Measurements from ENCODE around the gene PSIP1.

- TF ChIP-seq, protein P1, sequence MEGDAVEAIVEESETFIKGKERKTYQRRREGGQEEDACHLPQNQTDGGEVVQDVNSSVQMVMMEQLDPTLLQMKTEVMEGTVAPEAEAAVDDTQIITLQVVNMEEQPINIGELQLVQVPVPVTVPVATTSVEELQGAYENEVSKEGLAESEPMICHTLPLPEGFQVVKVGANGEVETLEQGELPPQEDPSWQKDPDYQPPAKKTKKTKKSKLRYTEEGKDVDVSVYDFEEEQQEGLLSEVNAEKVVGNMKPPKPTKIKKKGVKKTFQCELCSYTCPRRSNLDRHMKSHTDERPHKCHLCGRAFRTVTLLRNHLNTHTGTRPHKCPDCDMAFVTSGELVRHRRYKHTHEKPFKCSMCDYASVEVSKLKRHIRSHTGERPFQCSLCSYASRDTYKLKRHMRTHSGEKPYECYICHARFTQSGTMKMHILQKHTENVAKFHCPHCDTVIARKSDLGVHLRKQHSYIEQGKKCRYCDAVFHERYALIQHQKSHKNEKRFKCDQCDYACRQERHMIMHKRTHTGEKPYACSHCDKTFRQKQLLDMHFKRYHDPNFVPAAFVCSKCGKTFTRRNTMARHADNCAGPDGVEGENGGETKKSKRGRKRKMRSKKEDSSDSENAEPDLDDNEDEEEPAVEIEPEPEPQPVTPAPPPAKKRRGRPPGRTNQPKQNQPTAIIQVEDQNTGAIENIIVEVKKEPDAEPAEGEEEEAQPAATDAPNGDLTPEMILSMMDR (conservative IDR thresholded peaks at IDR 0.05) = no peak
- peak; percentile 36 for TF ChIP-seq ZFX (IDR thresholded peaks at IDR 0.05)
These were observed 42.1 kb upstream of the PSIP1 start, which contains the start of gene CCDC171 for GRCh38 chr9:15552636-15553527.
